IgD-negative memory B cell (primary cell): ENCODE data around the gene GIT1. TPM values are rescaled to one million over a fixed set of nuclear protein-coding genes. Genes with fewer than 3 reads are reported as not detected.
A peak's percentile ranks its signal among the peaks of the same experiment; 100 is the strongest.

Source experiments
- H3K27ac Mint-ChIP-seq, 3 donors: one replicate each; pipeline ENCODE4 v1.8.0; 2020 to 2022; ENCODE audit warnings: mild to moderate bottlenecking in 3 of 3, mixed read lengths in 3 of 3, moderate library complexity in 1 of 3
- H3K27me3 Mint-ChIP-seq: one replicate; pipeline ENCODE4 v1.8.0; 2021; ENCODE audit warnings: mixed read lengths
- H3K36me3 Mint-ChIP-seq: one replicate; pipeline ENCODE4 v1.8.0; 2020; ENCODE audit warnings: mild to moderate bottlenecking, mixed read lengths
- H3K4me1 Mint-ChIP-seq, 3 donors: one replicate each; pipeline ENCODE4 v1.8.0; 2020 to 2022; ENCODE audit warnings: mixed read lengths in 3 of 3, mild to moderate bottlenecking in 1 of 3
- H3K4me3 Mint-ChIP-seq, 4 donors: one replicate each; pipeline ENCODE4 v1.8.0; 2020 to 2022; ENCODE audit warnings: mild to moderate bottlenecking in 4 of 4, mixed read lengths in 4 of 4, moderate library complexity in 3 of 4
- H3K9me3 Mint-ChIP-seq, 3 donors: one replicate each; pipeline ENCODE4 v1.8.0; 2020 to 2021; ENCODE audit warnings: mixed read lengths in 3 of 3, mild to moderate bottlenecking in 1 of 3
- polyA plus RNA-seq: library from polyadenylated mRNA; unstranded; fragments of 300-500 nt; fragmentation: Illumina TruSeq; gene quantifications from one replicate; pipeline ENCODE4 v1.2.3, GENCODE V29; 2021

GIT1 gene
- polyA plus RNA-seq, 1 donor from 2014 or later = 8.6 TPM

DNA sequence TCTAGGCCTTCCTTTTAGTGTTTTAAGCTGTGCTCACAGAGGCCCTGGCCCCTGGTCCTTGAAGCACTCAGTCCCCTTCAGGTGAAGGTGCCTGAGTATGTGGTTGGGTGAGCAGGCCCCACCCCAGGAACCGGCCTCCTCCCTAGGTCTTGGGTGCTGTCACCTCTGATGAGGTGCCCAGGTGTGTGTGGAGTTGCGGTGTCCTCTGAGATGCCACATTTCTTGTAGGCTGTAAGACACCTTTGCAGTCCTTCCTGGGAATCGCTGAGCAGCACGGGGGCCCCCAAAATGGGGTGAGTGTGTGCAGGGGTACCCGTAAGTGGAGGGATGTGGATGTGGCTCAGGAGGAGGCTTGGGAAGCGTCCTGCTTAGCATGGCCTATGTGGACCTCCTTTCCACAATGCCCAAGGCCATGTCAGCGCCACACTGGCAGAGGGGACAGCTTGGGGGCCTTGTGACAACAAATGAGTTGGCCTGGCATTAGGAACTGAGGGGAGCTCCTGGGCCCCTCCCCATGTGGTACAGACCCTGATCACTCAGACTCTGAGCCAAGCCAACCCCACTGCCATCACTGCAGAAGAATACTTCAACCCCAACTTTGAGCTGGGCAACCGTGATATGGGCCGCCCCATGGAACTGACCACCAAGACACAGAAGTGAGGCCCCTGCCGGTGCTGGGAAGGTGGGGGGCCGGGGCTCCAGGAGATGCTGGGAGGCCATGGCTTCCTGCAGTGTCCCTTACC is 22.1 kb upstream of the GIT1 start:
- H3K27me3 Mint-ChIP-seq = peaks cover 4% of the 10 kb centered on the region
- peaks cover 5 to 16% (median 10%) of the 10 kb centered on the region in 3 donors for H3K4me1 Mint-ChIP-seq
- H3K9me3 Mint-ChIP-seq = no peaks in the 10 kb centered on the region
- no peaks in the 10 kb centered on the region for H3K36me3 Mint-ChIP-seq
- H3K4me3 Mint-ChIP-seq = peak overlapping the region in 1 of 4 donors; percentile 32
- H3K27ac Mint-ChIP-seq = no peak overlapping the region

DNA sequence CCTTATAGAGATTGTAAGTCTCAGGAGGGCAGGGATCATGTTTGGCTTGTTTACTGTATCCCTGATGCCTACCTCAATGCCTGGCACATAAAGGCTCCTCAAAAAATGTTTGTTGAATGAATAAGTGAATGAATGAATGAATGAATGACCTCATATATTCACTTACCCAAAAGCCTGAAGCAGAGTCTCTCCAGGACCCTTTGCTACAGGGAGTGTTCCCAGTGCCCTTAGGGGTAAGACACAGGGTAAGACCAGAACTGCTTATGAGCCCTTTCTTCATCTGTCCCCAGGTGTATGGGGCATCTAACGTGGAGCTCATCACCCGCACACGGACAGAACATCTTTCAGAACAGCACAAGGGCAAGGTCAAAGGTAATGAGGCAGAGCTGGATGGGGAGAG is 20.9 kb upstream of the GIT1 start:
- Mint-ChIP-seq H3K4me1 (peaks cover 3 to 11% (median 7%) of the 10 kb centered on the region in 3 donors), H3K36me3 (no peaks in the 10 kb centered on the region), H3K4me3 (peak overlapping the region in 1 of 4 donors; percentile 34), H3K9me3 (no peaks in the 10 kb centered on the region), H3K27ac (no peak overlapping the region), H3K27me3 (no peaks in the 10 kb centered on the region)

DNA sequence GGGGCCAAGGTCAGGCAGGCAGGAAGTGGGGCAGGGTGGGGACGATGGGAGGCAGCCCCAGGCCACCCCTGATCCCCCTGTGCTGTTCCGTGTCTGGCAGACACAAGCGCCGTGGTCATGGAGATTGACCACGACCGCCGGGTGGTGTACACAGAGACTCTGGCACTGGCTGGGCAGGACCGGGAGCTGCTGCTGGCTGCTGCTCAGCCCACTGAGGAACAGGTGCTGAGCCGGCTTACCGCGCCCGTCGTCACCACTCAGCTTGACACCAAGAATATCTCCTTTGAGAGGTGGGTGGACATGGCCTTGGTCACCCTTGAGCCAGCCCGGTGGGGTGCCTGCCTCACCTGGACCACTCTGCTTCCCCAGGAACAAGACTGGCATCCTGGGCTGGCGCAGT is 19.5 kb upstream of the GIT1 start:
- H3K27me3 Mint-ChIP-seq = no peaks in the 10 kb centered on the region
- no peak overlapping the region for H3K4me3 Mint-ChIP-seq
- no peaks in the 10 kb centered on the region for H3K36me3 Mint-ChIP-seq
- H3K4me1 Mint-ChIP-seq = peaks cover 2 to 5% (median 3%) of the 10 kb centered on the region in 3 donors
- H3K27ac Mint-ChIP-seq = no peak overlapping the region
- no peaks in the 10 kb centered on the region for H3K9me3 Mint-ChIP-seq

DNA sequence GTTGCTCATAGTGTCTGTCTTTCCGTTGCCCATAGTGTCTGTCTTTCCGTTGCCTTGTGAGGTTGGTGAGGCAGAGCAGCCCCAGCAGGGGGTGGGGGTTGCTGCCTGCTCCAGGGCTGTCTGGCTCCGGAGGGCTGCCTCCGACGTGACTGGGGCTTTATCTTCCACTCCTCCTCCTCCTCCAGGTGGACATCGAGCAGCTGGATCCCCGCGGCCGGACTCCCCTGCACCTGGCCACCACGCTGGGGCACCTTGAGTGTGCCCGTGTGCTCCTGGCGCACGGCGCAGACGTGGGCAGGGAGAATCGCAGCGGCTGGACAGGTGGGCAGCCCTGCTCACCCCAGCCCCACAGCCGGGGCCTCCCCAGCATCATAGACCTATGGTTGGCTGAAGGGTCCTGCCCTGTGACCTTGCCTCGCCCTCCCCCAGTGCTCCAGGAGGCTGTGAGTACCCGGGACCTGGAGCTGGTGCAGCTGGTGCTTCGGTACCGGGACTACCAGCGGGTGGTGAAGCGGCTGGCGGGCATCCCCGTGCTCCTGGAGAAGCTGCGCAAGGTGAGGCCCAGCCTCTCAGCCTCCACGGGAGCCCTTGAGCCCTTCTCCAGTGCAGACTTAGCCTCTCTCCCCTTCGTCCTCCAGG is 18.2 kb upstream of the GIT1 start:
- Mint-ChIP-seq H3K27me3 (no peaks in the 10 kb centered on the region), H3K36me3 (no peaks in the 10 kb centered on the region), H3K9me3 (no peaks in the 10 kb centered on the region), H3K4me3 (no peak overlapping the region), H3K27ac (no peak overlapping the region), H3K4me1 (peaks cover 0 to 5% (median 0%) of the 10 kb centered on the region in 3 donors)

DNA sequence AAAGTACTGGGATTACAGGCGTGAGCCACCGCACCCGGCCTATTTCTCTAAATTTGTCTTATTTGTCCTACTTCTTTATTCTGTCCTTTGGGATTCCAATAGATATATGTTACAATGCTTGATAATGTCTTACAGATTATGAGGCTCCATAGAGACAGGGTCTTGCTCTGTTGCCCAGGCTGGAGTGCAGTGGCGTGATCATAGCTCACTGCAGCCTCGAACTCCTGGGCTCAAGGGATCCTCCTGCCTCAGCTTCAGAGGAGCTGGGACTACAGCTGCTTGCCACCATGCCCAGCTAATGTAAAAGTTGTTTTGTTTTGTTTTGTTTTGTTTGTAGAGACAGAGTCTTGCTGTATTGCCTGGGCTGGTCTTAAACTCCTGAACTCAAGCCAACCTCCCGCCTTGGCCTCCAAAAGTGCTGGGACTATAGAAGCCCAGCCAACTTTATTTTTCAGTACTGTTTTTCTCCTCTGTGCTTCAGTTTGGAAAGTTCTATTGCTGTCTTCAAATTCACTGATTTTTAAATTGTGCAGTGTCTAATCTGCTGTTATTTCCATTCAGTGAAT is 13.7 kb upstream of the GIT1 start:
- Mint-ChIP-seq H3K9me3 (no peaks in the 10 kb centered on the region), H3K4me1 (no peaks in the 10 kb centered on the region), H3K27me3 (no peaks in the 10 kb centered on the region), H3K4me3 (peak overlapping the region in 1 of 4 donors; percentile 32), H3K27ac (no peak overlapping the region), H3K36me3 (no peaks in the 10 kb centered on the region)

DNA sequence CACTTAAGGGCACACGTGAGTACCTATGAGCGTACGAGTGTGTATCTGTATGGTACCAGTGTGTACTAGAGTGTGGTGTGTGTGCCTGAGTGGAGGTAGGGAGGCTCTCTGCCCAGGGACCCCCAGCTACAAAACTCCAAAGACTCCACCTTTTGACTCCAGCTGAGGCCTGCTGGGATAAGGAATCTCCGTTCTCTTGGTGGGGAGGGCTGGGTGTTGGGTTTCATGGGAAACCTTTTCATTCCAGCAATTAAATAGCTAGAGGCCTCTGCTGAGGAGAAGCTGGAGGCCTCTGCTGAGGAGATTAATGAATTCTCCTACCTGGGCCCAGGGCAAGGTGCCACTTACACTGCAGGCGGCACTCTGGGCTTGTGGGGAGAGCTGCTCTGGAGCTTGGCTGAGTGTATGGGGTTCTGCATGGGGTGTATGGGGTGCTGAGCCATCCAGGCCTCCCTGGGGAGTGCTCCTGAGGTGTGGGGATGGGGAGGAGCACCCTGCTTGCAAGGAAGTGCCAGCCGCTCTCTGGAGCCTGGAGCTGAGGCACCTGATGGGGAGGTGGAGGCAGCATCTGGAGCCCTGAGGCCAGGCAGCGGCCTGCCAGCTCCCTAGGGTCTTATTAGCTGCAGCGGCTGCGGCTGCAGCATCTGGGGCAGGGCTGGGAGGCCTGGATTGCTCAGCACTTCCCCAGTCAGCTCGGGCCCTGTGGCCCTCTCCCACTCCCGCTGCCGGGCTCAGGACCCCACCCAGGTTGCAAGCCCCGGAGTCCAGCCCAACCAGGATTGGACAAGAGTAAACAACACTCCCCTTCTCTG is 8.1 kb upstream of the GIT1 start:
- Mint-ChIP-seq H3K27ac (no peak overlapping the region), H3K4me3 (no peak overlapping the region), H3K9me3 (no peaks in the 10 kb centered on the region), H3K36me3 (no peaks in the 10 kb centered on the region), H3K27me3 (no peaks in the 10 kb centered on the region), H3K4me1 (peaks cover 0 to 3% (median 0%) of the 10 kb centered on the region in 3 donors)

DNA sequence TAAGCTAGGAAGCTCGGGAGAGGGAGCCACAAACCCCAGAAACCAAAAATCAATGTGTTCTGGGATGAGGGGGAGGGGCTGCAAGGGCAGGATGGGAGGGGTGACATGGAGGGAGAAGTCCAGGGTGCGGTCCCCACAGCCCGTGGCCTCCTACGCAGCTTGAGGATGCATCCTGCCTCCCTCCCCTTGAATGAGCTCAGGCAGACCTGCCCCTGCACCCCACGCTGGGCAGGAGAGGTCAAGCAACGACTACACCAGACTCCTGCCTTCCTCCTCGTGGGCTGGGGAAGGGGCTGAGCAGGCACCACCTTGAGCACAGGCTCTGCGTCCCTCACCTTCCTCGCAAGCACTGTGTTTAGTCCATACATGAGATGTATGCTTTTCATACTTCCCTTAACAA is 7.4 kb upstream of the GIT1 start:
- H3K36me3 Mint-ChIP-seq = no peaks in the 10 kb centered on the region
- H3K27ac Mint-ChIP-seq = no peak overlapping the region

DNA sequence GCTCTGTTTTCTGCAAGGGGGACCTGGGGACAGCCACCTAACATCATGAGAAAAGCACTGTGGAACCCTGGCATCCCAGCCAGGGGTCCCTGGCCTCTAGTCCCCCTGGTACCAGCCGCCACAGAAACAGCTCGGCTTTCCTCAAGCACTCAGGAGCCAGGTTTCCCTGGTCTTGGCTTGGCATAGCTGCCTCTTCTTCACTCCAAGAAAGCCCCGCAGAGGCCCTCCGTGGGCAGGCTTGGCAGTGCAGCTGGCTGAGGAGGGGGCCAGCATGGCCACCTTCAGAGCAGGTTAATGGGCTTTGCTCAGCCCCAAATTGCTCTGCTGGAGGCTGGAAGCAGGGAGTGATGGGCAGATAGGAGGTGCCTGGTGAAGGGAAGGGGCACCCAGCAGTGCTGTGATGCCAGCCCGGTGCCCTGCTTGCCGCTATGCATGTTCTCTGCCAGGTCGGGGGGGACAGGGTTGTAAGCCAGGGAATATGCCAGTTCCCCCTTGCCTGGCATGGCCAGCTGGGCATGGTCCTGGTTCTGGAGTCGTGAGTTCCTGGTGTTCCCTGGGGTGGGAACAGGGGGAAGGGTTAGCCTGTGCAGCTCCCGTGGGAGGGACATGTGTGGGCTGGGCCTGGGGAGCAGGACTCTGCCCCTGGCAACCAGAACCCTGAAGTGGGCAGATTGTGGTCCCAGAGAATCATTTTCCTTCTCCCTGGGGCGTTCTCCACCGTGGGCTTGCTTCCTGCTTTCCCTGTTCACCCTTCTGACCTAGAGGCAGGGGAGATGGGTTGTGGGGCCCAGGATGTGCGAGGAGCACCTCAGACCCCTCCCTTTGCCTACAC is 6.7 kb upstream of the GIT1 start:
- Mint-ChIP-seq H3K27ac (no peak overlapping the region), H3K9me3 (no peaks in the 10 kb centered on the region), H3K4me3 (no peak overlapping the region), H3K4me1 (peaks cover 8 to 17% (median 10%) of the 10 kb centered on the region in 3 donors), H3K27me3 (no peaks in the 10 kb centered on the region), H3K36me3 (no peaks in the 10 kb centered on the region)

More for the DNA sequence above, 7.4 kb upstream of the GIT1 start:
- Mint-ChIP-seq H3K4me1 (peaks cover 7 to 11% (median 7%) of the 10 kb centered on the region in 3 donors), H3K27me3 (no peaks in the 10 kb centered on the region), H3K4me3 (no peak overlapping the region), H3K9me3 (no peaks in the 10 kb centered on the region)

DNA sequence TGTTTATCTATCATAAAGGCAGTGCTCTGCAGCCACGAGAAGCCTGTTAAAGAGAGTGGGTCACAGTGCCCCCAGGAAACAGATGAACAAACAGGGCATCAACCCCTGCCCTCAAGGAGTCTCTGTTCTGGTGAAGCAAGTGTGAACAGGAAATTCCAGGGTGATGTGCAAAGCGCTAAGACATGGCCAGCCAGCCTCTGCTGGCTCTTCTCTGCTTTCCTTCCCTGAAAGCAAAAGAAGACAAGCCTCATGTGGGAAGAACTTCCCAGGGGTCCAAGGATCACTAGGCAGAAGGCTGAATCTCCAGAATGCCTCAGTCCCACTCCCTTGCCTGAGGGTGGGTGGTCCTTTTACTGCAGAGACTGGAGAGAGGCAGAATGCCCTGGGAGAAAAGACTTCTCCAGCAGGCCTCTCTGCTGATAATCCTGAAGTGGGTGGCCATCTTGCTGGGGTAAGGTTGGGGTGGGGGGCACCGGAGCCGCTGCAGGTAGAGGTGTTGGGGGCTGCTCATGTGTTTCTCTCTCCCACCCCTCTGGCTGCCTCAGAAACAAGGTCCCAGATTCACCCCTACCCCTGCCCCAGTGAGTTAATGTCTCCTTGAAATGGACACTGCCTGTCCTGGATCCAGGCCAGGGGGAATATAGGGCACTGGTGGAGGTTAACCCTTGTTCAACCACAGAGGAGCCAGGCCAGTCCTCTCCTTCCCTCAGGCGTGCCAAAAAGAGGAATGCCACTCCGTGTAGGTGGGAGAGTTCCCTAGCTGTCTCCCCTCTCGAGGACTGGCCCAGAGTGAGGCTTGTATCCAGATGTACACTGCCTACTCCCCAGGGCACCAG is 5.9 kb upstream of the GIT1 start:
- H3K36me3 Mint-ChIP-seq = no peaks in the 10 kb centered on the region
- no peaks in the 10 kb centered on the region for H3K9me3 Mint-ChIP-seq
- H3K4me3 Mint-ChIP-seq = peak overlapping the region in 1 of 4 donors; percentile 88
- no peaks in the 10 kb centered on the region for H3K27me3 Mint-ChIP-seq
- no peak overlapping the region for H3K27ac Mint-ChIP-seq
- peaks cover 8 to 21% (median 16%) of the 10 kb centered on the region in 3 donors for H3K4me1 Mint-ChIP-seq

DNA sequence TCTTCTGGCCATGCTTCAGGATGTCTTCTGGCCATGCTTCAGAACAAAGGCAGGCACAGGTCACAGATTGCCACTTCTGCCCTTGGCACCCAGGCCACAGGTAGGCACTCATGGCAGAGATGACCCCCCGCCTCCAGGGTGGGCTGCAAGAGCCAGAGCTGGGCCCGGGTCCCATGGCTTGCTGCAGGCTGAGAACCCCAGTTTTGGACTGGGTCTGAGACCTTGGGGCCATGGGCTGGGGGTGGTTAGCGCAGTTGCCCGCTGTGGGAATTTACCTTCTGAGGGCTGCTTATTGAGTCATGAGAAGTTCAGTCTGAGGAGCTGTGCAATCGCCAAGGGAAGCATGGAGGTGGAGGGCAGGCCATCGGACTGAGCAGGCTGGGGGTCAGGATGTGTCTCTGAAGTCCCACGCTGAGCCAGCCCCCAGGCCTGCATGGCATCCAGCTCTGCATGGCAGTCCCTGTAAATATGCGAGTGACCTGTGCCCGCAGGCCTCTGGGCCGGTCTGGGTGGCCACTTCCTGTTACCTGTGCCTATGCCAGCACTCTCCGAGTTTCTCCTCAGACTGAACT is 5.2 kb upstream of the GIT1 start:
- Mint-ChIP-seq H3K4me3 (peak overlapping the region; percentile 71 to 91 (median 89)), H3K27ac (peak overlapping the region in 1 of 3 donors; percentile 64), H3K36me3 (no peaks in the 10 kb centered on the region), H3K9me3 (no peaks in the 10 kb centered on the region), H3K27me3 (no peaks in the 10 kb centered on the region), H3K4me1 (peaks cover 8 to 25% (median 19%) of the 10 kb centered on the region in 3 donors)

DNA sequence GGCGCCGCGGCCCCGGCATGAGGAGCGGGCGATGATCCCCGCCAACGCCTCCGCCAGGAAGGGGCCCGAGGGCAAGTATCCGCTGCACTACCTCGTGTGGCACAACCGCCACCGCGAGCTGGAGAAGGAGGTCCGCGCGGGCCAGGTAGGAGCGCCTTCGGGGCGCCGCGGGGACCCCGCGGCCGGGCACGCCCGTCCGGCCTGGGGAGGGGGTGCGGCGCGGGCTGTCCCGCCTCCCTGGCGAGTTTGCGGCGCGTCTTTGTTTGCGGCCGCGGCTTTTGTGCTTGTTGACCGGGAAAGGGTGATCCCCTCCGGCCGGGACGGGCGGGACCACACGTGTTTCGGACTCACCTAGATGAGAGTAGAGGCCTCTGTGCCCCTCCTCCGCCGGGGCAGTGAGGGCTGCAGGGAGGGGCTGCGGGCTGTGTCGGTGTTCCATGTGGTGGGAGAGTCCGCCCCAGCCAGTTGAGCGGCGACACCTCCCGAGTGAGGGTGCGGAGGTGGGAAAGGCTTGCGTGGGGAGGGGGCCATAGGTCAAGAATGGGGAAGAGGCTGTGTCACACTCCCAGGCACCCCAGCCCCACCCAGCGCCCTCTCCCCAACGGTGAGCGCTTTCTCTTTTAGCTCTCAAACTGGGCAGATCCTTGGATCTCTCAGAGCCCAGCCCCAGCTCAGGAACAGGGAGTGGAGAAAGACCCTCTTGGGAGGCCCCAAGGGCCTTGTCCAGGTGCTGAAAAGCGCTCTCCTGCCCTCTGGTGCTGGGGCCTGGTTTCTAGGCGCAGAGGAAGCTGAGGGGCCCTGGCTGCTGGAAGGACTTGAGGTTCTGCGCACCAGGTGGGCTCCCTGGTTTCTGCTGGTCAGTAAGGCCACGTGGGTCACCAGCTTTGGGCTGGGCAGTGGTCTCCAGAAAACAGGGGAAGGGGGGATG is 4.4 kb upstream of the GIT1 start:
- H3K9me3 Mint-ChIP-seq = no peaks in the 10 kb centered on the region
- peaks cover 8 to 25% (median 19%) of the 10 kb centered on the region in 3 donors for H3K4me1 Mint-ChIP-seq
- H3K36me3 Mint-ChIP-seq = no peaks in the 10 kb centered on the region
- peak overlapping the region in 1 of 3 donors; percentile 64 for H3K27ac Mint-ChIP-seq
- no peaks in the 10 kb centered on the region for H3K27me3 Mint-ChIP-seq
- peak overlapping the region; percentile 71 to 91 (median 89) for H3K4me3 Mint-ChIP-seq

DNA sequence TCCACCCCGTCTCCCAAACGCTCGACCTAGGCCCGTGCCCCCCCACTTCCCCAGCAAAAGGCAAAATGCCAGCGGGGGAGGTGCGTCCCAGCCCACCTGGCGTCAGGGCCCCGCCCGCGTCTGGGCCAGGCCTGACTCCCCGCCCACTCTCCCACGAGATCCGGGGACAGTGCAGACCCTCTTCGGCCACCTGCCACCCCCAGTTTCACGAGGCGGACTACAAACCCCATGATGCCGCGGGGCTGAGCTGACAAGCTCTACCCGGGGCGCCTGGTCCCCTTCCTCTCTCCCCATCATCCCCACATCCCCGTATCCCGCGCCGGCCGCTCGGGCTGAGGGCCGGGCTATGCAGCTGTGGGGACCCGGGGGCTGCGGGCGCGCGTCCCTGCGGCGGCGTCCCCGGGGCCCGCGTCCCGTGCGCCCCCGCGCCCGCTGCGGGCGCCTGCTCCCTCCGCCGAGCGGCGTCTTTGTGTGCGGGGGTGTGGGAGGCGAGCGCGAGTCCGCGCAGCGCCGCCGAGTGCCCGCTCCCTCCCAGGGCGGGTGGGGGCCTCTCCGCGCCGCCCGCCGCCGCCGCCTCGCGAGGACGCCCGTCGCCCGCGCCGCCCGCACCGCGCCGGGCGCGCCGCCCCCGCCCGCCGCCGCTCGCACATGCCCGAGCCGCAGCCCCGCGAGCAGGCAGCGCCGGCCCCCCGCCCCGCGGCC is 3.6 kb upstream of the GIT1 start, which contains the start of gene ANKRD13B:
Gene ANKRD13B, plus strand, starts transcription at position 283 of the 702 bp plus-strand sequence. CDS start 490 bp downstream, outside the sequence.
- Mint-ChIP-seq H3K36me3 (no peaks in the 10 kb centered on the region), H3K4me1 (peaks cover 12 to 29% (median 22%) of the 10 kb centered on the region in 3 donors), H3K4me3 (peak within 1 kb of the TSS; percentile 88 to 95 (median 92)), H3K27ac (peak within 1 kb of the TSS in 1 of 3 donors; percentile 82), H3K27me3 (no peaks in the 10 kb centered on the region), H3K9me3 (no peaks in the 10 kb centered on the region)
